ENCODE results near the gene MAN1C1.

The MAN1C1 gene

DNA sequence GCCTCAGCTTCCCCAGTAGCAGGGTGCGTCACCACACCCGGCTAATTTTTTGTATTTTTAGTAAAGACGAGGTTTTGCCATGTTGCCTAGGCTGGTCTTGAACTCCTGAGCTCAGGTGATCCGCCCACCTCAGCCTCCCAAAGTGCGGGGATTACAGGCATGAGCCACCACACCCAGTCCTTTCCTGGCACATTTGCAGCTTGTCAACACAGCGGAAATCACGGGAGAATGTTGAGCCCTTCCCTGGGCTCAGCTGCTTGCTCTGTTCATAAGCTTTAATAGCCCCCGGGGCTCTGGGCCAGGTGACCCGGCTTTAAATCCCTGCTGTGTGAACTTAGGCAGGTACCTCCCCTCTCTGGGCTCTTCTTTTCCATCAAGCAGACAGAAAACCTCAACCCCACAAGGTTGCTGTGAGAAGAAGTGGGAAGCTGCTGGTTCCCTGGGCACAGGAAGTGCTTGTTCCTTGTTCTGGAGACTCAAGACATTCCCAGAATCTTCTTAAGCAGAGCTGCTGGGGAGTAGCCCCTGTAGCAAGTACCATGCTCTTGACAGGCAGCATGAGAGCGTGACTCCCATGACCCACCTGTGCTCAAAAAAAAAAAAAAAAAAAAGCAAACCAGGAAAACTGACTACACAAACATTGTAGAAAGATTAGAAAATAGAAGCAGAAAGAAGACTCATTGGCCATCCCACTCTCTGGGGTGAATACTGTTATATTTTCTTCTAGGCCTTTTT, 168.9 kb downstream of the MAN1C1 start:
- H3K4me2 ChIP-seq (ENCODE audit: low read length), result no peak overlapping the region
- no peak overlapping the region for H3K9ac ChIP-seq (ENCODE audit: low read length)
- no peaks in the 10 kb centered on the region for H3K27me3 ChIP-seq (ENCODE audit: low read depth, low read length)
- H3K9me3 ChIP-seq (ENCODE audit: insufficient read depth, low read length), result no peaks in the 10 kb centered on the region
- no peak overlapping the region for H3K27ac ChIP-seq (ENCODE audit: low read length)
- H2AFZ ChIP-seq (ENCODE audit: low read depth, low read length), result no peak overlapping the region
- no peak for TF ChIP-seq EZH2phosphoT487 (IDR thresholded peaks at IDR 0.05; ENCODE audit: low read depth)
- no peak for TF ChIP-seq CTCF (IDR thresholded peaks at IDR 0.05; ENCODE audit: low read depth, low read length)
- H4K20me1 ChIP-seq (ENCODE audit: insufficient read depth, low read length), result no peaks in the 10 kb centered on the region
- no peak overlapping the region for H3K4me3 ChIP-seq (ENCODE audit: low read length)
- no peaks in the 10 kb centered on the region for H3K36me3 ChIP-seq (replicated peaks; ENCODE audit: low read depth, low read length)
- no peaks in the 10 kb centered on the region for H3K4me1 ChIP-seq (ENCODE audit: low read length)
- no peaks in the 10 kb centered on the region for H3K79me2 ChIP-seq (ENCODE audit: low read length)

DNA sequence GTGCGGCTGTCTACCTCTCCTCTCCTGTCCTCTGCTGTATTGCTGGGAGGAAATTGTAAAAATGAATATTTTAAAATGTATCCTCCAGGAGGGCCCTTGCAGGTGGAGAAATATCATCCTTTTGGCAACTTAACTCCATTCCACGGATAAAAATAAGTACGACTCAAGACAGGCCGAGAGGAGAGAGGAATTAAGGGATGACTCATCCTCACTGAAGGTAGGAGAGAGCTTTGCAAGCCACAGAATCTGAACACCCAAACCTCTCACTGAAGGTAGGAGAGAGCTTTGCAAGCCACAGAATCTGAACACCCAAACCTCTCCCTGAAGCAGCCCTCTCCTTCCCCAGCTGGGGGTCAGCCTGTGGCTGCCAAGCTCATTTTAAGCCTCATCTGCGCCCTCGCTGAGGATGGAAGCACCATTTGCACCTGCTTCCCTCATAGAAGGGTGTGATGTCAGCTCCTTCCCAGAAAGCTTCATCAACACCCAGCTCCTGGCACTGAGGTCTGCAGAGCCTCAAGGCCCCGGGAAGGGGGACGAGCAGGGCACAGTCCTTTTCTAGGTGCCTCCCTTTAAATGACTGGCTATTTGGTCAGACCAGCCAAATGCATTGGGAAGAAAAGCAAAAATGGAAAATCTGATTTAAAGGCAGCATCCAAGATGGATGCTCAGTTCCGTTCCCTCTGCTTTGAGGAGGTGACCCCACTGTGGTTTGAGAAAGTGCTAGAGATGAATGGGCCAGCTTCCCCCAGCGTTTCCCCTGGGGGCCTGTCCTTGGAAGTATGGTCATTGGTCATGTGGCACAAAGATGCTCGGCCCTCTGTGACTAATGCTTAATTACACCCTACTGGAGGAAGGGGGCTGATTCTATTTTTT, 170.5 kb downstream of the MAN1C1 start:
- Histone ChIP-seq H2AFZ (ENCODE audit: low read depth, low read length) (no peak overlapping the region), H3K36me3 (replicated peaks; ENCODE audit: low read depth, low read length) (no peaks in the 10 kb centered on the region), H3K27me3 (ENCODE audit: low read depth, low read length) (no peaks in the 10 kb centered on the region), H3K27ac (ENCODE audit: low read length) (no peak overlapping the region), H3K79me2 (ENCODE audit: low read length) (no peaks in the 10 kb centered on the region), H3K9me3 (ENCODE audit: insufficient read depth, low read length) (no peaks in the 10 kb centered on the region), H3K4me1 (ENCODE audit: low read length) (no peaks in the 10 kb centered on the region), H3K9ac (ENCODE audit: low read length) (no peak overlapping the region), H3K4me3 (ENCODE audit: low read length) (no peak overlapping the region), H3K4me2 (ENCODE audit: low read length) (no peak overlapping the region), H4K20me1 (ENCODE audit: insufficient read depth, low read length) (no peaks in the 10 kb centered on the region)
- TF ChIP-seq EZH2phosphoT487 (IDR thresholded peaks at IDR 0.05; ENCODE audit: low read depth) (no peak), CTCF (IDR thresholded peaks at IDR 0.05; ENCODE audit: low read depth, low read length) (no peak)

GRCh38 chr1:25787760-25788166, 171.2 kb downstream of the MAN1C1 start:
- Histone ChIP-seq H3K79me2 (ENCODE audit: low read length) (no peaks in the 10 kb centered on the region), H3K9me3 (ENCODE audit: insufficient read depth, low read length) (no peaks in the 10 kb centered on the region), H3K9ac (ENCODE audit: low read length) (no peak overlapping the region), H3K36me3 (replicated peaks; ENCODE audit: low read depth, low read length) (no peaks in the 10 kb centered on the region), H3K4me2 (ENCODE audit: low read length) (no peak overlapping the region), H2AFZ (ENCODE audit: low read depth, low read length) (no peak overlapping the region), H3K27me3 (ENCODE audit: low read depth, low read length) (no peaks in the 10 kb centered on the region), H3K27ac (ENCODE audit: low read length) (no peak overlapping the region), H3K4me1 (ENCODE audit: low read length) (no peaks in the 10 kb centered on the region), H3K4me3 (ENCODE audit: low read length) (no peak overlapping the region), H4K20me1 (ENCODE audit: insufficient read depth, low read length) (no peaks in the 10 kb centered on the region)
- TF ChIP-seq EZH2phosphoT487 (IDR thresholded peaks at IDR 0.05; ENCODE audit: low read depth) (no peak), CTCF (IDR thresholded peaks at IDR 0.05; ENCODE audit: low read depth, low read length) (no peak)

DNA sequence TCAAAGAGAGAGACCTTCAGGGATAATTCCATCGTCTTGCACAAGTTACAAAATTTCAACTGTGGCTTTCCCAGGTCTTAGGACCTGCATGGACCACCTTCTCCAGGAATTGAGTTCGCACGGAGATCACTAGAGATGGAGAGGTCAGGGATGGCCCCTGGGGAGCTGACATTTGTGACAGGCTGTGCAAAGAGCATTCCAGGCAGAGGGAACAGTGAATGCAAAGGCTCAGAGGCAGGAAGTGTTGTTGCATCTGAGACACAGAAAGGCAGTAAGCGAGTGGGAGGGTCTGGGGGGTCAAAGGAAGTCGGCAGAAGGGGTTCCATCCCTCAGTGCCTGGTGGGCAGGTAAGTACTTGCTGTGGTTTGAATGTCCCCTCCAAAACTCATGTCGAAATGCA, 173.9 kb downstream of the MAN1C1 start:
- Histone ChIP-seq H2AFZ (ENCODE audit: low read depth, low read length) (no peak overlapping the region), H3K4me3 (ENCODE audit: low read length) (no peak overlapping the region), H3K27ac (ENCODE audit: low read length) (no peak overlapping the region), H4K20me1 (ENCODE audit: insufficient read depth, low read length) (no peaks in the 10 kb centered on the region), H3K9me3 (ENCODE audit: insufficient read depth, low read length) (no peaks in the 10 kb centered on the region), H3K4me1 (ENCODE audit: low read length) (no peaks in the 10 kb centered on the region), H3K36me3 (replicated peaks; ENCODE audit: low read depth, low read length) (no peaks in the 10 kb centered on the region), H3K27me3 (ENCODE audit: low read depth, low read length) (no peaks in the 10 kb centered on the region), H3K4me2 (ENCODE audit: low read length) (no peak overlapping the region), H3K9ac (ENCODE audit: low read length) (no peak overlapping the region), H3K79me2 (ENCODE audit: low read length) (no peaks in the 10 kb centered on the region)
- TF ChIP-seq EZH2phosphoT487 (IDR thresholded peaks at IDR 0.05; ENCODE audit: low read depth), result no peak
- no peak for TF ChIP-seq CTCF (IDR thresholded peaks at IDR 0.05; ENCODE audit: low read depth, low read length)

Measured in OCI-LY3 (cell line).